ENCODE data around the gene ZNF101. TPM values are rescaled to one million over a fixed set of nuclear protein-coding genes. Genes with fewer than 3 reads are reported as not detected.
A peak's percentile ranks its signal among the peaks of the same experiment; 100 is the strongest.

The ZNF101 gene
- total RNA-seq, 1 donor from 2014 or later = 29.5 TPM

GRCh38 chr19:19721896-19722295 is 53.3 kb downstream of the ZNF101 start:
- no peaks in the 10 kb centered on the region for H3K4me1 Mint-ChIP-seq (ENCODE audit: unreplicated experiment)
- H3K9me3 Mint-ChIP-seq (ENCODE audit: unreplicated experiment) = peaks cover 15% of the 10 kb centered on the region
- peaks cover 3% of the 10 kb centered on the region for H3K27me3 Mint-ChIP-seq (ENCODE audit: unreplicated experiment)
- no peak for DNase-seq (ENCODE audit: low spot score)
- TF ChIP-seq, protein P1, sequence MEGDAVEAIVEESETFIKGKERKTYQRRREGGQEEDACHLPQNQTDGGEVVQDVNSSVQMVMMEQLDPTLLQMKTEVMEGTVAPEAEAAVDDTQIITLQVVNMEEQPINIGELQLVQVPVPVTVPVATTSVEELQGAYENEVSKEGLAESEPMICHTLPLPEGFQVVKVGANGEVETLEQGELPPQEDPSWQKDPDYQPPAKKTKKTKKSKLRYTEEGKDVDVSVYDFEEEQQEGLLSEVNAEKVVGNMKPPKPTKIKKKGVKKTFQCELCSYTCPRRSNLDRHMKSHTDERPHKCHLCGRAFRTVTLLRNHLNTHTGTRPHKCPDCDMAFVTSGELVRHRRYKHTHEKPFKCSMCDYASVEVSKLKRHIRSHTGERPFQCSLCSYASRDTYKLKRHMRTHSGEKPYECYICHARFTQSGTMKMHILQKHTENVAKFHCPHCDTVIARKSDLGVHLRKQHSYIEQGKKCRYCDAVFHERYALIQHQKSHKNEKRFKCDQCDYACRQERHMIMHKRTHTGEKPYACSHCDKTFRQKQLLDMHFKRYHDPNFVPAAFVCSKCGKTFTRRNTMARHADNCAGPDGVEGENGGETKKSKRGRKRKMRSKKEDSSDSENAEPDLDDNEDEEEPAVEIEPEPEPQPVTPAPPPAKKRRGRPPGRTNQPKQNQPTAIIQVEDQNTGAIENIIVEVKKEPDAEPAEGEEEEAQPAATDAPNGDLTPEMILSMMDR (IDR thresholded peaks at IDR 0.05; ENCODE audit: unreplicated experiment) = no peak
- peaks cover 52% of the 10 kb centered on the region for H3K36me3 Mint-ChIP-seq (ENCODE audit: low read depth, unreplicated experiment)
- H3K4me3 Mint-ChIP-seq (ENCODE audit: unreplicated experiment) = peak overlapping the region; percentile 56
- H3K27ac Mint-ChIP-seq (ENCODE audit: unreplicated experiment) = no peak overlapping the region

DNA sequence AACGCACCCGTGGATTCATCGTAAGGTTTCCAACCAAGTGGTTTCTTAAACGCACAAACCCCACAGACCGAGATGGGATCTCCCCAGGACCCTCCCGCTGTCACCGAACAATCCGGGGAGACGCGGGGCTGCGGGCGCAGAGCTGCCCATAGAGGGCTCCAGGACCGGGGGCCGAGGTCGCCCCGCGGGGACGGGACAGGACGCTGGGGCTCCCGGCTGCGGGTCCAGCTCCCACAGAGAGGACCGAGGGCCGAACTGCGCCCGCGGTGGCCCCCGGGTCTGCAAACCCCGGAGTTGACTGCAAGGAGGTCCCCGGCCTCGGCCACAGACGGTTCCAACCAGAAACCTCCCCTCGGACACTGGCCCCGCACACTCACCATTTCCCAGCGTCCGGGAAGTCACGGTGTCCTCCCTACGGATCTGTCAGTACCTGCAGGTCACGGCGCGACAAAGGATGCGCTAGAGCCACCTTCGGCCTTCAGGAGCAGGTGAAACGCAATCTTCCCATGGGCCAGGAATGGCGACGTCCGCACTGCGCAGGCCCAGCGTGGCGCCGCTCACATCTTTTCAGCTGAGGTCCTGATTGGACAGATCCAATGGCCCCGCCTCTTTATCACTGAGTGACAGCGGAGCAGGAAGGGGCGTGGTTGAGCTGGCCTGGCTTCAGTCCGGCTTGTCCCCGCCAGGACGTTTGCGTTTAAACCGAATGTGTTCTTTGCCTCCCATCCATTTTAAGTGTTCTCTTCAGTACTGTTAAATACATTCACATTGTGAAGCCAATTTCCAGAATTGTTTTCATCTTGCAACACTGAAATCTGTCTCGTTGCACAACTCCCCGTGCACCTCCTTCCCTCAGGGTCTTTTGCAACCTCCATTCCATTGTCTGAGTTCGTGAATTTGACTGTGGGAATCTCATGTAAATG is 64.2 kb downstream of the ZNF101 start, which contains the start of gene ZNF14:
Gene ZNF14 (minus strand): TSS at position 534 of the 923 bp plus-strand sequence. CDS start 154 bp downstream, at position 380.
- Mint-ChIP-seq H3K4me1 (ENCODE audit: unreplicated experiment) (peaks cover 11% of the 10 kb centered on the region), H3K9me3 (ENCODE audit: unreplicated experiment) (peaks cover 8% of the 10 kb centered on the region), H3K27ac (ENCODE audit: unreplicated experiment) (peak within 1 kb of the TSS; percentile 79), H3K36me3 (ENCODE audit: low read depth, unreplicated experiment) (peaks cover 30% of the 10 kb centered on the region), H3K27me3 (ENCODE audit: unreplicated experiment) (peaks cover 7% of the 10 kb centered on the region), H3K4me3 (ENCODE audit: unreplicated experiment) (peak within 1 kb of the TSS; percentile 97)
- TF ChIP-seq, protein P1 (IDR thresholded peaks at IDR 0.05; ENCODE audit: unreplicated experiment) = no peak
- DNase-seq (ENCODE audit: low spot score) = peak; percentile 87

Other genes starting within 250 kb of the ZNF101 start
- gene TSSK6, start 153.3 kb upstream of the ZNF101 start, total RNA-seq (ENCODE audit: unreplicated experiment) = 2.7 TPM
- 278 TPM for gene NDUFA13, start 152.6 kb upstream of the ZNF101 start, total RNA-seq (ENCODE audit: unreplicated experiment)
- 5.2 TPM for gene YJEFN3, start 139.9 kb upstream of the ZNF101 start, total RNA-seq (ENCODE audit: unreplicated experiment)
- gene CILP2, start 130.6 kb upstream of the ZNF101 start, total RNA-seq (ENCODE audit: unreplicated experiment) = 0.23 TPM
- 0.82 TPM for gene PBX4, start 50.2 kb upstream of the ZNF101 start, total RNA-seq (ENCODE audit: unreplicated experiment)
- 35.5 TPM for gene LPAR2, start 40.6 kb upstream of the ZNF101 start, total RNA-seq (ENCODE audit: unreplicated experiment)
- 18.5 TPM for gene GMIP, start 25.2 kb upstream of the ZNF101 start, total RNA-seq (ENCODE audit: unreplicated experiment)
- 56.7 TPM for gene ATP13A1, start 5.2 kb upstream of the ZNF101 start, total RNA-seq (ENCODE audit: unreplicated experiment)
- 6.8 TPM for gene ZNF14, start 64.3 kb downstream of the ZNF101 start, total RNA-seq (ENCODE audit: unreplicated experiment)
- 19.9 TPM for gene ZNF506, start 152.9 kb downstream of the ZNF101 start, total RNA-seq (ENCODE audit: unreplicated experiment)
- 23.3 TPM for gene ZNF253, start 197.0 kb downstream of the ZNF101 start, total RNA-seq (ENCODE audit: unreplicated experiment)
- gene ZNF93, start 232.1 kb downstream of the ZNF101 start, total RNA-seq (ENCODE audit: unreplicated experiment) = 30.4 TPM

All from endothelial cell (in vitro differentiated cells).